Adrenal gland (tissue), 5 donors: Measurements from ENCODE around the gene ARSJ.

Experiments used
- CTCF ChIP-seq, 6 experiments: fragments of 450-650 bp in 4 of 6; fragments of 200-600 bp in 2 of 6; sonication (generic) in 1 of 6; IDR thresholded peaks; 1 replicate in 5 of 6; 2 replicates in 1 of 6; pipeline versions ENCODE4 v1.5.1 to v1.8.0; 2016 to 2021; ENCODE audit warnings: antibody characterized with exemption in 6 of 6, mild to moderate bottlenecking in 2 of 6, moderate library complexity in 1 of 6
- POLR2A ChIP-seq, 2 donors: fragments of 450-650 bp; IDR thresholded peaks; one replicate each; pipeline ENCODE4 v1.6.1; 2017; ENCODE audit warnings: antibody characterized with exemption in 2 of 2, mild to moderate bottlenecking in 2 of 2, moderate library complexity in 1 of 2
- donor health status: DM: no; HTN: no; CAD: no.

GRCh38 chr4:113880240-113881028, 99.0 kb downstream of the ARSJ start:
- TF ChIP-seq CTCF (IDR thresholded peaks at IDR 0.05) (no peak), POLR2A (IDR thresholded peaks at IDR 0.05) (no peak)
